HepG2 (cell line): ENCODE data around the gene NRL. TPM values are rescaled to one million over a fixed set of nuclear protein-coding genes. Genes with fewer than 3 reads are reported as not detected.

ENCODE experiments used
- ATAC-seq: fragments of 200-7000 bp; cut with Tn5 transposase; 3 replicates; pipeline ENCODE4 v1.9.1; 2020; ENCODE audit warnings: mild to moderate bottlenecking, moderate library complexity
- BruUV-seq: library from RNA; stranded (reverse); fragments of 400-500 nt; replicated peaks from 2 replicates; lab custom pipeline; 2021; lab: Mats Ljungman, UMichigan
- CTCF ChIA-PET: fragments of 300-600 bp; formaldehyde crosslinking; extraction: SDS; loops from one replicate; lab custom pipeline; 2021; ENCODE audit warnings: low total read pairs, inconsistent platforms, low intra/inter-chr PET ratio; lab: Yijun Ruan, JAX
- POLR2A ChIA-PET: fragments of 350-600 bp; sonication (Branson Sonifier 250); formaldehyde crosslinking; loops from one replicate; lab custom pipeline; 2020; ENCODE audit warnings: antibody characterized with exemption, inconsistent platforms; lab: Yijun Ruan, JAX
- DNase-seq: peaks from one replicate; pipeline ENCODE4 v3.0.0-alpha.2; 2015; ENCODE audit warnings: low spot score
- FAIRE-seq: peaks from 3 replicates; lab custom pipeline; 2011; peaks lifted over from hg19 to GRCh38; lab: Jason Lieb, UNC
- H2AFZ ChIP-seq: one replicate; pipeline ENCODE4 v1.6.1; 2011; ENCODE audit warnings: low read length, inconsistent platforms
- H3K27ac ChIP-seq: fragments of 300-600 bp; 3 replicates; pipeline ENCODE4 v1.8.0; 2011; ENCODE audit warnings: mixed run types, mild to moderate bottlenecking, mixed read lengths, low read length, inconsistent platforms; ENCODE audit not compliant: insufficient read depth; ENCODE audit errors: extremely low read length
- H3K27me3 ChIP-seq, 2 experiments: fragments of 200-600 bp in 1 of 2; 2 replicates in 1 of 2; 3 replicates in 1 of 2; pipeline versions ENCODE4 v1.6.0 to v1.8.0; 2011; ENCODE audit warnings: low read length in 2 of 2, mild to moderate bottlenecking in 2 of 2, moderate library complexity in 2 of 2, inconsistent platforms in 1 of 2; ENCODE audit not compliant: insufficient read depth in 2 of 2, control insufficient read depth in 1 of 2
- H3K36me3 ChIP-seq, 2 experiments: fragments of 200-600 bp in 1 of 2; replicated peaks in 1 of 2; 2 replicates in 1 of 2; 3 replicates in 1 of 2; pipeline versions ENCODE4 v1.5.1 to v1.8.0; 2011; ENCODE audit warnings: low read length in 2 of 2, inconsistent platforms in 1 of 2; ENCODE audit not compliant: insufficient read depth in 2 of 2, control insufficient read depth in 1 of 2
- H3K4me1 ChIP-seq: 2 replicates; pipeline ENCODE4 v1.5.1; 2012; ENCODE audit warnings: low read length, inconsistent platforms; ENCODE audit not compliant: insufficient read depth
- H3K4me2 ChIP-seq: 2 replicates; pipeline ENCODE4 v1.6.0; 2011; ENCODE audit warnings: low read depth, low read length, inconsistent platforms
- H3K4me3 ChIP-seq, 3 experiments: fragments of 200-600 bp in 1 of 3; sonication (generic), shearing (Covaris generic) in 1 of 3; replicated peaks in 1 of 3; 2 replicates each; pipeline ENCODE4 v1.5.1; 2011 to 2016; ENCODE audit warnings: low read length in 3 of 3, inconsistent platforms in 2 of 3, low read depth in 2 of 3, mild to moderate bottlenecking in 2 of 3, control low read depth in 1 of 3, mixed read lengths in 1 of 3; ENCODE audit not compliant: insufficient read depth in 1 of 3
- H3K79me2 ChIP-seq: one replicate; pipeline ENCODE4 v1.6.1; 2011; ENCODE audit warnings: low read length, inconsistent platforms; ENCODE audit not compliant: insufficient read depth
- H3K9ac ChIP-seq: 2 replicates; pipeline ENCODE4 v1.6.0; 2011; ENCODE audit warnings: mild to moderate bottlenecking, low read depth, low read length, inconsistent platforms; ENCODE audit not compliant: insufficient read depth
- H3K9me3 ChIP-seq: 2 replicates; pipeline ENCODE4 v1.5.1; 2012; ENCODE audit warnings: mild to moderate bottlenecking, low read length
- H4K20me1 ChIP-seq: 2 replicates; pipeline ENCODE4 v1.6.0; 2011; ENCODE audit warnings: inconsistent platforms, mild to moderate bottlenecking, low read length, moderate library complexity; ENCODE audit not compliant: insufficient read depth
- ATF4 ChIP-seq, 2 experiments: fragments of 450-650 bp in 1 of 2; sonication (generic) in 1 of 2; formaldehyde crosslinking; IDR thresholded peaks; 2 replicates each; pipeline versions ENCODE4 v1.5.0 to v1.8.0; 2020 to 2022; ENCODE audit warnings: mild to moderate bottlenecking in 1 of 2, missing genetic modification reagents in 1 of 2
- BRCA1 ChIP-seq: sonication (generic); formaldehyde crosslinking; IDR thresholded peaks from 2 replicates; pipeline ENCODE4 v1.4.0; 2020; ENCODE audit warnings: missing genetic modification reagents
- CC2D1A ChIP-seq: sonication (generic); formaldehyde crosslinking; IDR thresholded peaks from 2 replicates; pipeline ENCODE4 v1.8.1; 2023; ENCODE audit warnings: mild to moderate bottlenecking, missing genetic modification reagents
- KLF12 ChIP-seq: sonication (generic); formaldehyde crosslinking; IDR thresholded peaks from 2 replicates; pipeline ENCODE4 v1.4.0; 2020; ENCODE audit warnings: missing genetic modification reagents, borderline replicate concordance
- NFE2L1 ChIP-seq: sonication (generic); formaldehyde crosslinking; IDR thresholded peaks from 2 replicates; pipeline ENCODE4 v1.4.0; 2020; ENCODE audit warnings: missing genetic modification reagents, mild to moderate bottlenecking, borderline replicate concordance
- PRDM4 ChIP-seq: sonication (generic); formaldehyde crosslinking; IDR thresholded peaks from 2 replicates; pipeline ENCODE4 v1.9.0; 2021; ENCODE audit warnings: missing genetic modification reagents, borderline replicate concordance
- SP140L ChIP-seq: sonication (generic); formaldehyde crosslinking; IDR thresholded peaks from 2 replicates; pipeline ENCODE4 v1.4.0; 2020; ENCODE audit warnings: missing genetic modification reagents, borderline replicate concordance
- UBTF ChIP-seq: sonication (generic); formaldehyde crosslinking; IDR thresholded peaks from 2 replicates; pipeline ENCODE4 v1.4.0; 2020; ENCODE audit warnings: mild to moderate bottlenecking, missing genetic modification reagents
- XRCC5 ChIP-seq: fragments of 200-400 bp; formaldehyde crosslinking; optimal IDR thresholded peaks from 2 replicates; pipeline ENCODE3; 2017; ENCODE audit warnings: mild to moderate bottlenecking, low read length
- ZC3H4 ChIP-seq: sonication (generic); formaldehyde crosslinking; IDR thresholded peaks from 2 replicates; pipeline ENCODE4 v1.4.0; 2020; ENCODE audit warnings: missing genetic modification reagents, borderline replicate concordance
- ZNF10 ChIP-seq: sonication (generic); formaldehyde crosslinking; IDR thresholded peaks from 2 replicates; pipeline ENCODE4 v1.4.0; 2020; ENCODE audit warnings: mild to moderate bottlenecking, low read depth, missing genetic modification reagents, borderline replicate concordance
- ZNF232 ChIP-seq: sonication (generic); formaldehyde crosslinking; IDR thresholded peaks from 2 replicates; pipeline ENCODE4 v1.4.0; 2020; ENCODE audit warnings: missing genetic modification reagents, borderline replicate concordance
- ZNF264 ChIP-seq: sonication (generic); formaldehyde crosslinking; IDR thresholded peaks from 2 replicates; pipeline ENCODE4 v1.4.0; 2020; ENCODE audit warnings: missing genetic modification reagents
- ZNF275 ChIP-seq: sonication (generic); formaldehyde crosslinking; IDR thresholded peaks from 2 replicates; pipeline ENCODE4 v1.8.0; 2022; ENCODE audit warnings: missing genetic modification reagents, mild to moderate bottlenecking, inconsistent platforms, borderline replicate concordance
- ZNF652 ChIP-seq: IDR thresholded peaks from 2 replicates; pipeline ENCODE4 v1.6.1; 2016; ENCODE audit warnings: low read depth, borderline replicate concordance
- ZNF788 ChIP-seq: sonication (generic); formaldehyde crosslinking; IDR thresholded peaks from 2 replicates; pipeline ENCODE4 v1.5.0; 2020; ENCODE audit warnings: mild to moderate bottlenecking, missing genetic modification reagents, borderline replicate concordance
- ZNF792 ChIP-seq: IDR thresholded peaks from 2 replicates; pipeline ENCODE4 v1.6.1; 2016
- WGBS: methylation state at CpG from one replicate; pipeline ENCODE4 v1.1.6; 2017; ENCODE audit warnings: low lambda C conversion rate; 5-methylcytosine and 5-hydroxymethylcytosine counted together
- in situ Hi-C: cut with HindIII; loops from 2 replicates; pipeline ENCODE4 v1.10.0; 2017; ENCODE audit warnings: low pct_unique_long_range_greater_than_20kb; ENCODE audit not compliant: extremely low pct_ligation_motif_present
- intact Hi-C: fragments of 100-400 bp; cut with micrococcal nuclease; formaldehyde crosslinking; loops from one replicate; pipeline ENCODE4 v1.10.0; 2022; ENCODE audit not compliant: unreplicated experiment
- polyA plus RNA-seq, 8 experiments: library from polyadenylated mRNA; depleted of rRNA in 3 of 8; stranded (reverse) in 7 of 8; unstranded in 1 of 8; fragments of >200 nt; fragmentation: Illumina TruSeq in 4 of 8; extraction: Trizol in 4 of 8; gene quantifications; 2 replicates each; pipeline versions ENCODE4 v1.2.1 to v1.2.3, GENCODE V29; 2011 to 2016; ENCODE audit warnings: low read depth in 4 of 8, missing spikeins in 1 of 8, mixed read lengths in 1 of 8; ENCODE audit not compliant: insufficient read depth in 1 of 8
- total RNA-seq, 5 experiments: library from RNA; depleted of rRNA; stranded (reverse); fragments of >200 nt; fragmentation: Illumina TruSeq; extraction: Trizol; gene quantifications; 2 replicates each; pipeline ENCODE4 v1.2.3, GENCODE V29; 2016; ENCODE audit warnings: low read depth in 1 of 5

Gene NRL
- total and polyA plus RNA-seq, 2 of the 13 experiments (the other 11 are each of a cell fraction or from before 2014, with no cell fraction given) = 2.5 to 4.7 TPM

- peak overlapping the region; percentile 34; the same call in 1 of the 2 replicates for H3K4me2 ChIP-seq
- DNase-seq (no peak), FAIRE-seq (no peak), ATAC-seq (no peak)
- peaks cover 60% of the 10 kb centered on the region for H3K4me1 ChIP-seq
- no peak overlapping the region for H3K4me3 ChIP-seq
- H3K79me2 ChIP-seq = peaks cover 2% of the 10 kb centered on the region
- in situ Hi-C loops = loop anchor here (25.0 kb wide), 1 partner anchor 1521 kb away; the partner anchor contains the start of genes ABHD4 and DAD1
- POLR2A ChIA-PET = interaction anchor here (0.8 to 11.8 kb wide), 19 partner anchors 13 to 1131 kb away, joined by 3 to 594 read pairs (median 6); partner anchors contain the start of genes CARMIL3, CHMP4A, CIDEB and EMC9
- BruUV-seq = no TSS peak
- H3K9ac ChIP-seq = no peak overlapping the region; the same call in 1 of the 2 replicates
- peaks cover 7 to 8% of the 10 kb centered on the region in 2 experiments for H3K36me3 ChIP-seq
- H2AFZ ChIP-seq = no peak overlapping the region
- no peaks in the 10 kb centered on the region for H4K20me1 ChIP-seq
- CTCF ChIA-PET = interaction anchor here (1.5 to 5.4 kb wide), 6 partner anchors 14 to 95 kb away, joined by 3 to 86 read pairs (median 20); partner anchors contain the start of genes IRF9 and PCK2
- no peak overlapping the region for H3K27ac ChIP-seq
- H3K9me3 ChIP-seq = no peaks in the 10 kb centered on the region; the same call in 1 of the 2 replicates
- 35% methylated on average over 5 of the region's 5 CpGs for WGBS
- intact Hi-C loops = loop anchor here (1.0 kb wide), 4 partner anchors 13 to 53 kb away; partner anchors contain the start of gene IRF9
- no peaks in the 10 kb centered on the region for H3K27me3 ChIP-seq
- TF ChIP-seq UBTF (CRISPR knock-in tag) (peak; percentile 10; the same call in 1 of the 2 replicates), ZNF792 (CRISPR knock-in tag) (no peak), PRDM4 (CRISPR knock-in tag) (no peak), XRCC5 (no peak), ZNF264 (CRISPR knock-in tag) (no peak), ZNF232 (CRISPR knock-in tag) (no peak), ATF4 (CRISPR knock-in tag; IDR thresholded peaks at IDR 0.05) (no peak), ZNF275 (peak; percentile 40; the same call in 1 of the 2 replicates), KLF12 (no peak), NFE2L1 (CRISPR knock-in tag) (no peak), ZNF10 (CRISPR knock-in tag) (no peak), CC2D1A (peak; percentile 17; the same call in 1 of the 2 replicates), BRCA1 (CRISPR knock-in tag) (no peak), SP140L (CRISPR knock-in tag) (no peak), ZC3H4 (peak; percentile 56; the same call in 1 of the 2 replicates), ZNF788 (CRISPR knock-in tag) (no peak), ZNF652 (CRISPR knock-in tag) (no peak)
Observed at GRCh38 chr14:24108336-24108874, 6.3 kb downstream of the NRL start.
